Measurements from ENCODE around the gene ALDH1A1. TPM values are rescaled to one million over a fixed set of nuclear protein-coding genes. Genes with fewer than 3 reads are reported as not detected.

ALDH1A1 gene
- total and polyA plus RNA-seq, 2 experiments from 2014 or later = not detected

DNA sequence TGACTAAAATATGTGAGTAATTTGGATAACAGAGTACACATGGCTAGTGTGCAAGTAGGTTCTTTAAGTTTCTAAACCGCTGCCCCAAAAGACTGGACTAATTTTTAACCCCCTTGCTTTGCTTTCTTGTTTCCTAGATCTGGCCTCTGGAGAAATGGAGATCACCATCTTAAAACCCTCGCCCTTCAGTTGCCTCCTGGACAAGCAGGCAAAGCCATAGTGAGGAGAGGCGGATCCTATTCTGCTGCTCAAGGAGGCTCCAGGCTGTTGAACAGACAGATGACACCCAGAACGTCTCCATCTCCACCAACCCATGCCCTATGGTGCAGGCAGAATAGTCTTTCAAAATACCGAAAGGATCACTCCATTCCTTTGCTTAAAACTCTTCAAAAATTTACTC, 28.6 kb upstream of the ALDH1A1 start:
- no peaks in the 10 kb centered on the region for H3K27me3 ChIP-seq (replicated peaks; ENCODE audit: insufficient read depth)
- no peaks in the 10 kb centered on the region for H3K36me3 ChIP-seq (ENCODE audit: low read depth)
- H2AFZ ChIP-seq = no peak overlapping the region
- H4K20me1 ChIP-seq (ENCODE audit: insufficient read depth) = no peaks in the 10 kb centered on the region
- no peak overlapping the region for H3K4me2 ChIP-seq (ENCODE audit: unreplicated experiment)
- DNase-seq = no peak
- in situ Hi-C loops (cut with MboI) = no loop called here
- H3K4me1 ChIP-seq (ENCODE audit: insufficient read depth) = peaks cover 39% of the 10 kb centered on the region
- H3K4me3 ChIP-seq = no peak overlapping the region
- H3K9ac ChIP-seq = no peak overlapping the region
- TF ChIP-seq EZH2 (IDR thresholded peaks at IDR 0.05; ENCODE audit: insufficient read depth, poor library complexity, severe bottlenecking) (no peak), EZH2phosphoT487 (IDR thresholded peaks at IDR 0.05; ENCODE audit: insufficient read depth, low read depth) (no peak)
- WGBS, 2 experiments (ENCODE audit: low coverage in 1 of 2, low lambda C conversion rate in 2 of 2, missing lambda C conversion rate in 2 of 2) = 86 to 94% methylated on average over 5 of the region's 5 CpGs
- peaks cover 4% of the 10 kb centered on the region; the same call in 1 of the 2 replicates for H3F3A ChIP-seq (ENCODE audit: insufficient read depth)
- no peak overlapping the region for H3K27ac ChIP-seq
- no peaks in the 10 kb centered on the region for H3K9me2 ChIP-seq (ENCODE audit: insufficient read depth)
- H3K79me2 ChIP-seq (ENCODE audit: insufficient read depth) = no peaks in the 10 kb centered on the region
- H3K9me3 ChIP-seq (ENCODE audit: low read depth) = no peaks in the 10 kb centered on the region

DNA sequence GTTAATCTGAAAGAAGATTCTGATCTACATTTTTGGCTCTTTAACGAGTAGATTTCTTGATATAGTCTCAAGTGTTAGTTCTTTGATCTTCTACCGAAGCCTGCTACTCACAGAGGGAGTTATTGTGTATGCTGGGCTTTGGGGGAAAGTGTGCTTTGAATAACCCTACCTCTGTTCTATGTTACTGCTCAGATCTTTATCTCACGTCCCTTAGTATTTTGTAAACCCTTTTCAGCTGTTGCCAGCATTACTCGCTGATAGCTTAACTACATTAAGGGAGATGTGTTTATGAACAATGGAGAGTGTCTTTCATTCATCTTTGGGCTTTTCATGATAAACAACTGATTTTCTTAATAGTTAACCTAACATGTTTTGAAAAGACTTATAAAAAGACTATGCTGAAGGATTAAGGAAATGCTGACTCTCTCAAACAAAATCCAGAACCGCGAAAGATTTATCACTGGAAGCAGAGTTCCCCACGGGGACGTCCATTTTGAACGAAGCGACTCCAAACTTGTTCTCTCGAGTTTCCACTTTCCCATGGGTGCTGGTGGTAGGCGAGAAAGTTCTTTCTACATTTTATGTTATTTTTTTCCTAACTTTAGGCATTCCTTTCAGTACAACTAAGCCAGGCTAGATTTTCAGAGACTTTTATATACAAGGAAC, 27.9 kb upstream of the ALDH1A1 start:
- Histone ChIP-seq H2AFZ (no peak overlapping the region), H3K4me2 (ENCODE audit: unreplicated experiment) (no peak overlapping the region), H3K27ac (no peak overlapping the region), H3K4me1 (ENCODE audit: insufficient read depth) (peaks cover 39% of the 10 kb centered on the region), H4K20me1 (ENCODE audit: insufficient read depth) (no peaks in the 10 kb centered on the region), H3K79me2 (ENCODE audit: insufficient read depth) (no peaks in the 10 kb centered on the region), H3K9ac (no peak overlapping the region), H3K27me3 (replicated peaks; ENCODE audit: insufficient read depth) (no peaks in the 10 kb centered on the region), H3F3A (ENCODE audit: insufficient read depth) (peaks cover 4% of the 10 kb centered on the region; the same call in 1 of the 2 replicates), H3K4me3 (no peak overlapping the region), H3K36me3 (ENCODE audit: low read depth) (no peaks in the 10 kb centered on the region), H3K9me3 (ENCODE audit: low read depth) (no peaks in the 10 kb centered on the region), H3K9me2 (ENCODE audit: insufficient read depth) (no peaks in the 10 kb centered on the region)
- DNase-seq = no peak
- 83 to 89% methylated on average over 12 of the region's 12 CpGs for WGBS, 2 experiments (ENCODE audit: low coverage in 1 of 2, low lambda C conversion rate in 2 of 2, missing lambda C conversion rate in 2 of 2)
- TF ChIP-seq EZH2phosphoT487 (IDR thresholded peaks at IDR 0.05; ENCODE audit: insufficient read depth, low read depth) (no peak), EZH2 (IDR thresholded peaks at IDR 0.05; ENCODE audit: insufficient read depth, poor library complexity, severe bottlenecking) (no peak)
- in situ Hi-C loops (cut with MboI) = no loop called here

DNA sequence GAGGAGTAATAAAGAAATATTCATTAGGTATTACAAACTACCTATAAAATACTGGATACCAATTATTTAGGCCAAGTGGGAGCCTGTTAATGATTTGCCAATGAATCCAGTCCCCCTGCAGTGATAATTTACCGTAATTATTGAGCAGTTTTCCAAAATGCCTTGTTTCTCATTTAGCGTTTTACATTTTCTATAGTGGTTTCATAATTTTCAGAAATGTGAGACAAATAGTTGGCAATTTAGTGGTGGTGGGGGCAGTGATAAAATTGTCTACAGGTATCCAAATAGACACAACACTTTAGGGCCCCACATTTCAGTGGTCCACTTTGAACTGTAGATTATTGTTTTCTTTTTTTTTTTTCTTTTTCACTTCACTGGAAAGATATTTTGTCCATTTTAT, 27.3 kb upstream of the ALDH1A1 start:
- H3K4me2 ChIP-seq (ENCODE audit: unreplicated experiment) = no peak overlapping the region
- no peaks in the 10 kb centered on the region for H3K79me2 ChIP-seq (ENCODE audit: insufficient read depth)
- H3K4me1 ChIP-seq (ENCODE audit: insufficient read depth) = peaks cover 39% of the 10 kb centered on the region
- H3K27ac ChIP-seq = no peak overlapping the region
- TF ChIP-seq EZH2phosphoT487 (IDR thresholded peaks at IDR 0.05; ENCODE audit: insufficient read depth, low read depth) (no peak), EZH2 (IDR thresholded peaks at IDR 0.05; ENCODE audit: insufficient read depth, poor library complexity, severe bottlenecking) (no peak)
- no peak overlapping the region for H2AFZ ChIP-seq
- no peaks in the 10 kb centered on the region for H4K20me1 ChIP-seq (ENCODE audit: insufficient read depth)
- peaks cover 4% of the 10 kb centered on the region; the same call in 1 of the 2 replicates for H3F3A ChIP-seq (ENCODE audit: insufficient read depth)
- H3K4me3 ChIP-seq = no peak overlapping the region
- in situ Hi-C loops (cut with MboI) = no loop called here
- no peaks in the 10 kb centered on the region for H3K9me3 ChIP-seq (ENCODE audit: low read depth)
- no peak for DNase-seq
- H3K36me3 ChIP-seq (ENCODE audit: low read depth) = no peaks in the 10 kb centered on the region
- no peaks in the 10 kb centered on the region for H3K27me3 ChIP-seq (replicated peaks; ENCODE audit: insufficient read depth)
- no peaks in the 10 kb centered on the region for H3K9me2 ChIP-seq (ENCODE audit: insufficient read depth)
- WGBS, 2 experiments (ENCODE audit: low coverage in 1 of 2, low lambda C conversion rate in 2 of 2, missing lambda C conversion rate in 2 of 2) = 82 to 94% methylated on average over 2 of the region's 2 CpGs
- no peak overlapping the region for H3K9ac ChIP-seq

DNA sequence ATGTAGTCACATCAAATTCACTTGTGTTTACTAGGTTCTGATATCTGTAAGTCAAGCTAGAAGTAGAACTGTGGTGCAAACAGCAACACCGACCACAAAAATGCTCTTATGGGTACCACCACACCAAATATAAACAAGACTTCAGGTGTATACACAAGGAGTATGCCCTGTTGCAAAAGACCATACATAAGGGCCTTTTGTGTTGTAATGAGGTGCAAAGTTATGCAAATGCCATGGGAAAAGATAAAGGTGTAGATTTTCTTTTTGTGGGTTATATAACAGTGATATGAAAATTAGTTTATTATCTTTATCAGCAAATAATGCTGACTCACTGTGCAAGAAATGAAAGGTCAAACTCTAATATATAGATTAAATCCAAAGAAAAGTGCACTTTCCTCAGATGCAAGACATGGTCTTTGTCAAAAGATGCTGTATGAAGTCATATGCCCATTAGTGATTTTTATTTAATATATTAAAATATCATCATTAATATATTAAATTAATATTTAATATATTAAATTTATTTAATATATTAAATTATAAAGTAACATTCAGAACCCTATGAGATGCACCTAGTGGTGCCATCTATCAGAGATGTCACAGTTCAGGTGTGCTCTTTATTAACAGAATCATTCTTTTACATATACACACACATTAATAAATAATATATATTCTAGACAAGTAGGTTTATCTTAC, 26.7 kb upstream of the ALDH1A1 start:
- no peak for TF ChIP-seq EZH2phosphoT487 (IDR thresholded peaks at IDR 0.05; ENCODE audit: insufficient read depth, low read depth)
- no peak for TF ChIP-seq EZH2 (IDR thresholded peaks at IDR 0.05; ENCODE audit: insufficient read depth, poor library complexity, severe bottlenecking)
- Histone ChIP-seq H3K4me1 (ENCODE audit: insufficient read depth) (peaks cover 39% of the 10 kb centered on the region), H3F3A (ENCODE audit: insufficient read depth) (peaks cover 4% of the 10 kb centered on the region; the same call in 1 of the 2 replicates), H3K27ac (no peak overlapping the region), H3K36me3 (ENCODE audit: low read depth) (no peaks in the 10 kb centered on the region), H3K79me2 (ENCODE audit: insufficient read depth) (no peaks in the 10 kb centered on the region), H2AFZ (no peak overlapping the region), H3K9ac (no peak overlapping the region), H4K20me1 (ENCODE audit: insufficient read depth) (no peaks in the 10 kb centered on the region), H3K9me3 (ENCODE audit: low read depth) (no peaks in the 10 kb centered on the region), H3K4me2 (ENCODE audit: unreplicated experiment) (no peak overlapping the region), H3K27me3 (replicated peaks; ENCODE audit: insufficient read depth) (no peaks in the 10 kb centered on the region), H3K4me3 (no peak overlapping the region), H3K9me2 (ENCODE audit: insufficient read depth) (no peaks in the 10 kb centered on the region)
- DNase-seq = no peak
- in situ Hi-C loops (cut with MboI) = no loop called here
- 75 to 90% methylated on average over 1 of the region's 1 CpG for WGBS, 2 experiments (ENCODE audit: low coverage in 1 of 2, low lambda C conversion rate in 2 of 2, missing lambda C conversion rate in 2 of 2)

Data from GM23248 (cell line).